GM19324 (cell line): ENCODE data around the gene RNF146.
"Not testable (repeated sequence)": the region's sequence is repeated elsewhere in the genome, so short reads cannot be mapped to it uniquely, and the experiment has no call there.

Experiments used
- ATAC-seq: cut with Tn5 transposase; IDR thresholded peaks from one replicate; pipeline ENCODE4 v1.9.1; 2021; ENCODE audit warnings: mild to moderate bottlenecking, moderate library complexity; ENCODE audit not compliant: unreplicated experiment, low FRiP score

Gene RNF146

GRCh38 chr6:127279815-127280214, 13.2 kb downstream of the RNF146 start:
- ATAC-seq, result no peak

GRCh38 chr6:127282184-127282583, 15.5 kb downstream of the RNF146 start:
- no peak for ATAC-seq

GRCh38 chr6:127288705-127289104, 22.0 kb downstream of the RNF146 start:
- no peak for ATAC-seq

DNA sequence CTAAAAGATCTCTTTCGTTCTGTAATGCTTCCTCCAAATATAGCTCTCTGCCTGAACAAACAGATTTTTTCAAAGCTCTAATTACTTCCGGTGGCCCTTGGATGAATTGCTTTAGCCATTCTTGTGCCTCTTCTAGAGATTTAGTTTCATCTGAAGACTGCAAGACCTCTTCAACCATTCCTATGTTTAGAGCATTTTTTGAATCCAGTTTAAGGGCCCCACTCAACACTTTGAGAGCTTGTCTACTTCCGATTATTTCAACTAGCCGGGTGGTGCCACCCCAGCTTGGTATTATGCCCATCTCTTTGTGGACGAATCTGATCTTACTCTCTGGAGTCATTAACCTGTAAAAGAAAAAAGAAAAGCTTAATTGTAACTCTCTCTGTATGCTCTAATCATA, 23.3 kb downstream of the RNF146 start:
- ATAC-seq, result no peak

DNA sequence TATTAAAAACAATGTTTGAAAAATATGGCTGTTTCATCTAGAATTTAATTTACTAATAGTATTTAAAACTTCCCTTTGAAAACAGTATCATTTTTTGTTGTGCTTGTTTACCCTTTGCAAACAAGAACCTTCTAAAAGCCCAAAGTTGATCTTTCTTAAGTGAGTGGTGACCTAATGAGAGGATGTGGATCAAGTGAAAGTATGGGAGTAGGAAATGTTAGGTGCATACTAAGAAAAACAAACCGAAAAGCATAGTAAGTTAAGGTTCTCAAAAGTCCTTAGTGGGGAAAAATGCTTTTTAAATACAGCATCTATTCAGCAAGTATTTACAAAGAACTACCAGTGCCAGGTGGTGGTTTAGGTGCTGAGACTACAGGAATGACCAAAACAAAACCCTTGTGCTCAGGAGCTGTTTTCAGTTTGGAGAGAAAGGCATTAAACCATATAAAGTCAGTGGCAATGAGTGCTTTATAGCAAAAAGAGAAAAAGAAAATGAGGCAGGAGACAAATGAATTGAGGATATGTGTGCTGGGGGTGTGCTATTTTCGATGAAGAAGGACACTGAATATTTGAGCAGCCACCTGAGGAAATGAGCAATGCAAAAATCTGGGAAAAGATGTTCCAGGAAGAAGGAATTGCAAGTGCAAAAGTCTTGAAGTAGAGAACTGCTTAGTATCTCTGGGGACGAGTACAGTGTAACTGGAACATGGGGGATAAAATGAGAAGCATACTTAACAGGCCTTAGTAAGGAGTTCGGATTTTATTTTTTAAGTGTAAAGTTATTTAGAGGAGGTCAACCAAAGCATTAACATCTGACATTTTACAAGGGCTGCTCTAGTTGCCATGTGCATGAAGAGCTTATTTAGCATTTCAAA, 24.0 kb downstream of the RNF146 start:
- peak; percentile 7 for ATAC-seq

DNA sequence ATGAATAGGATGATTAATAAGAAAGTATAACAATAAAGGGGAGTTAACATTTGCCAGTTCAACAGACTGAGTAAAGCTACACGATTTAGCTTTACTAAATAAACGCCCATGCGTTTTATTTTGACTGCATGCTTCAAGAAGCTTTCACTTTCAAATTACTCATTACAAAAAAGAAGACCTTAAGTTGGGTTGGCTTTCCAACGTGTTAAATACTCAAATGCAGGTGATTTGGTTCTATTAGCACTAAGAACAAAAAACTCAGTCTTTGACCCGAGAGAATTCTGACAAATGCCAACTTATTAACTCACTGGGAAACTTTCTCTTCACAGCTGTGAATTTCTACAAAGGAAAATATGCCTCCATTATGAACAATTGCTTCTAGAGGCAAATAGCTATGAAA, 24.8 kb downstream of the RNF146 start:
- peak; percentile 74 for ATAC-seq

- ATAC-seq, result no peak
Measured at GRCh38 chr6:127297502-127298070, 30.9 kb downstream of the RNF146 start.

GRCh38 chr6:127298475-127298874, 31.8 kb downstream of the RNF146 start:
- ATAC-seq, result no peak

DNA sequence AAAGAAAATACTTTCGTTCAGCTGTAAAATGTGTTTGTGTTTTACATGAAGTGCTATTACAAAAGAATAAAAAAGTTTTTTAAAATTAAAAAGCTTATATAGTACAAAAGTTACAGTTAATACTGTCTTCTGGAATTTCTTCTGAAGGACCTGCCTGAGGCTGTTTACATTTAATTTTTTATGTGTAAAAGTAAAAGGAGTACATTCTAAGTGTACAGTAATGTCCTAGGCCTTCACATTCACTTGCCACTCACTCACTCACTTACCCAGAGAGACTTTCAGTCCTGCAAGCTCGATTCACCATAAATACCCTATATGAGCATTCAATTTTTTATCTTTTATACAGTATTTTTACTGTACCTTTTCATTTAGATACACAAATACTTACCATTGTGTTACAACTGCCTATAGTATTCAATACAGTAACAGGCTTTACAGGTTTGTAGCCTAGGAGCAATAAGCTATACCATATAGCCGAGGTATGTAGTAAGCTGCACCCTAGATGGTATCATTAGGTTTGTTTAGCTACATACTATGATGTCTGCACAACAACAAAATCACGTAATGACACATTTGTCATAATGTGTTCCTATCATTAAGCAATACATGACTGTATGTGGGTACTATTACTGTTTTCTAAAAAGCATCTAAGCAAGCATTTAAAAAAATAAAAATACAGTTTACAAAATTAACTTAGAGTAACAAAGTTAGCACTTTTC, 33.0 kb downstream of the RNF146 start:
- no peak for ATAC-seq

GRCh38 chr6:127300411-127300810, 33.7 kb downstream of the RNF146 start:
- ATAC-seq, result no peak

- no peak for ATAC-seq
Measured at GRCh38 chr6:127301199-127301700, 34.6 kb downstream of the RNF146 start.

DNA sequence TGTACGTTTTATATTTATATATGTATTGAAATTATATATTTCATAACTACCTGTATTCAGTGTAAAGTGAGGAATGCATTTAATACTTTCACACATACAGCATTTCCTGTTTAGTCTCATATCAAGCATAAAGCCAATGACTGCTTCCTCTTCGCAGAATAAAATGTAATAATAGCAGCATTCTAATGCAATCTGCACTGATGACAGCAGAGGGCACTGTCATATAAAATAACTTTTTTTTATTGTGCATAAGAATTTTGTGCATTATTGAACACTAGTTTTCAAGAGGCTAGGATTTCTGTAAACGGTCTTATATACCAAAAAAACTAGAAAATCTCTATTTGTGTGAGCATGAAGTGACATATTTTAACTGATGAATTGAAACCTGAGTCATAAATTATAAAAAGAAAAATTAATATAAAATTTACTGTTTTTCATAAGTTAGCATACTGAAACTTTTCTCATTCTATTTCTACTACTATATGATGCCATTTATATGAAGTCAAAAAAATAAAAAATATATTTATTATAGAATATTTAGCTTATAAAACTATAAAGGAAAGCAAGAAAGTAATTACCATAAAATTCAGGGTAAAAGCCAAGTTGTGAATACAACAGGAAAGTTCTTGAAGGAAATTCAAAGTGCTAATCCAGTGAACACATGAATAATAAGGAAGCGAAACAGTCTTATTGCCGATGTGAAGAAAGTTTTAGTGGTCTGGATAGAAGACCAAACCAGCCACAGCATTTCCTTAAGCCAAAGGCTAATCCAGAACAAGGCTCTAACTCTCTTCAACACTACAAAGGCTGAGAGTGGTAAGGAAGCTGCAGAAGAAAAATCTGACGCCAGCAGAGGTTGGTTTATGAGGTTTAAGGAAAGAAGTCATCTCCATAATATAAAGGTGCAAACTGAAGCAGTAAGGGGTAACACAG, 36.3 kb downstream of the RNF146 start:
- ATAC-seq, result no peak

DNA sequence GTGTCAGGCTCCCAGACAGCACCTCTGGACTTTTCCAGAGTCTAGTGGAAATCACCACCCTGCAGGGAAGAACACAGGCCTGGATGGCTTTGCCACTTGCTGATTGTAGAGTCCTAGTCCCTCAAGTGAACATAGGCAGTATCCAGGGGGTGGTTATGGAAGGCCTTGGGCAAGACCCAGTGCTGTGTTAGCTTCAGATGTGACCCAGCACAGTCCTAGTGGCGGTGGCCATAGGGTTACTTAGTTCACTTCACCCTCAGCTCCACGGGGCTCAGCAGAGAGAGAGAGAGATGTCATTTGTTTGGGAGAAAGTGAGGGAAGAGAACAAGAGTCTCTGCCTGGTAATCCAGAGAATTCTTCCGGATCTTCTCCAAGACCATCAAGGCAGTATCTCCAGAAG, 37.3 kb downstream of the RNF146 start:
- no peak for ATAC-seq

- no peak for ATAC-seq
Measured at GRCh38 chr6:127305741-127306140, 39.1 kb downstream of the RNF146 start.

- no peak for ATAC-seq
Measured at GRCh38 chr6:127317388-127318128, 50.9 kb downstream of the RNF146 start.

GRCh38 chr6:127319686-127320085, 53.0 kb downstream of the RNF146 start:
- no peak for ATAC-seq

DNA sequence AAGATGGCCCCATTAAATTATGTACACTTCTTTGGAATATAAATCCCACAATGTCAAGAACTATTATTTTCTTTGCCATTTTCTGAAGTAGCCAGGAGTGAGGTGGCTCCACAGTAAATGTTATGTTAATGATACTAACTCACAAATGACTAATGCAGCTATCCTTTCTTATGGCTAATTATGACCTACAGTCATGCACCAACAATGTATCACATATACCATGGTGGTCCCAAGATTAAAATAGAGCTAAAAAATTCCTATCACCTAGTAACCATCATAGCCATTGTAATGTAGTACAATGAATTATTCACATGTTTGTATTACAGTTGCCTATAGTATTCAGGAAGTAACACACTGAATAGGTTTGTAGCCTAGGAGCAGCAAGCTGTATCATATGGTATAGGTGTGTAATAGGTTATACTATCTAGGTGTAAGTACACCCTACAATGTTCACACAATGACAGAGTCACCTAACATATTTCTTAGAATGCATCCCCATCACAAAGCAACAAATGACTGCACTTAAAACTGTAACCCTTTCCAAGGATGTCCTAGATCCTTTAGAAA, 61.5 kb downstream of the RNF146 start:
- ATAC-seq, result no peak

GRCh38 chr6:127331256-127331655, 64.6 kb downstream of the RNF146 start:
- ATAC-seq, result not testable (repeated sequence)

- no peak for ATAC-seq
Measured at GRCh38 chr6:127332383-127332961, 65.8 kb downstream of the RNF146 start.
